ENCODE measurements around the gene TMEM17.

The TMEM17 gene

DNA sequence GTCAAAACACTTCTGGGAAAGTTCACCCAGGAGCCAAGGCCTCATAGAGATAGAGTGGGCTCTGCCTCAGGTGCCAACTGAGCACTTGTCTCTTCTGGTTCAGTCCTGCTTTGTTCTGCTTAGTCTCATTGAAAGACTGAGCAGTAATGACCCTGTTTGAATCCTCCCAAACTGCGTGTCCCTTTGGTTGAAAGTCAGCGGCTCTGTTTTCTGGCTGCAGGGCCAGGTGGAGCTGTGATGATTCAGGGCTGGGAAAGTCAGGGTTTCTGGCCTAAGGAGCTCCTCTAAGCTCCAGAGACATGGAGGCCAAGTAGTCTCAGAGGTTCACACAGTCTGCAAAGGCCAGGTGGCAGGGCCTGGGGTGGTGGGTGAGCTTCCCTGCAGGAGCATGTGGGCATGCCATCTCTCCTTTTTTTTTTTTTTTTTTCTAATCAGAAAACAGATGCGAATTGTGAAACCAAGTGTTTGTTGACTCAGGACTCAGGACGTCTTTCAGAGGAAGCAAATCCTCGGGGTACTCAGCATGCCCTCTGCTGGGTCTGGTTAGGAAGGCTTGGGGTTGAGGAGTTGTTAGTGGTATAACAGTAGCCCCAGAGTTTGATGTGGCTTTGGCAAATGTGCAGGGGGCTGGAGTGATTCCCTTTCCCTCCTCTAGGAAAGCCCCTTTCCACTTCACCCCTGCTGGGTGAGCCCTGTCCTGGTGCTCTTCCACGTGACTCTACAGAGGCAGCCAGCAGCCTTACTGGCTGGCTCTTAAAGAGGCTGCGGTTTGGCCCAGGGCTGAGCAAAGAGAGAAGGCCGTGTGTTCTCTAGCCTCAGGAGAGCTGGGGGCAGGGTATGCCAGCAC, 38.3 kb downstream of the TMEM17 start:
- TF ChIP-seq, protein P1, sequence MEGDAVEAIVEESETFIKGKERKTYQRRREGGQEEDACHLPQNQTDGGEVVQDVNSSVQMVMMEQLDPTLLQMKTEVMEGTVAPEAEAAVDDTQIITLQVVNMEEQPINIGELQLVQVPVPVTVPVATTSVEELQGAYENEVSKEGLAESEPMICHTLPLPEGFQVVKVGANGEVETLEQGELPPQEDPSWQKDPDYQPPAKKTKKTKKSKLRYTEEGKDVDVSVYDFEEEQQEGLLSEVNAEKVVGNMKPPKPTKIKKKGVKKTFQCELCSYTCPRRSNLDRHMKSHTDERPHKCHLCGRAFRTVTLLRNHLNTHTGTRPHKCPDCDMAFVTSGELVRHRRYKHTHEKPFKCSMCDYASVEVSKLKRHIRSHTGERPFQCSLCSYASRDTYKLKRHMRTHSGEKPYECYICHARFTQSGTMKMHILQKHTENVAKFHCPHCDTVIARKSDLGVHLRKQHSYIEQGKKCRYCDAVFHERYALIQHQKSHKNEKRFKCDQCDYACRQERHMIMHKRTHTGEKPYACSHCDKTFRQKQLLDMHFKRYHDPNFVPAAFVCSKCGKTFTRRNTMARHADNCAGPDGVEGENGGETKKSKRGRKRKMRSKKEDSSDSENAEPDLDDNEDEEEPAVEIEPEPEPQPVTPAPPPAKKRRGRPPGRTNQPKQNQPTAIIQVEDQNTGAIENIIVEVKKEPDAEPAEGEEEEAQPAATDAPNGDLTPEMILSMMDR (IDR thresholded peaks at IDR 0.05; ENCODE audit: insufficient read depth, low read depth, low read length, missing control alignments) = no peak
- DNase-seq (ENCODE audit: low read depth) = peak; percentile 14
- H3K4me3 ChIP-seq (ENCODE audit: low read depth, low read length) = no peak overlapping the region

DNA sequence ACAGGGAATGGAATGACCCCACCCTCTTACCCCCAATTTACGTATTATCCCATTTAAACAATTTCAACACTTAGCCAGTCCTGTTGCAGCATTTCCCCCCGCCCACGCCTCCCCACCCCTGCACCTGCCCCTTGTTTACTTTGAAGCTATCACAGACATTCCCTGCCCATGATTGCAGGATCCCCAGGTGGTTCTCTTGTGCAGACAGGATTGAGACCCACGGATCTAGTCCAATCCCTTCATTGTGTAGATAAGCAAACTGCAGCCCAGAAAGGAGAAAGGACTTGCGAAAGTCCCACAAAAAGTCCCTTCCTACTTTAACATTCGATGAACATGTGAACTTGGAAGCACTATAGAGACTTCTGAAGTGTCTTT, 38.9 kb downstream of the TMEM17 start:
- TF ChIP-seq, protein P1 (IDR thresholded peaks at IDR 0.05; ENCODE audit: insufficient read depth, low read depth, low read length, missing control alignments) = no peak
- H3K4me3 ChIP-seq (ENCODE audit: low read depth, low read length) = no peak overlapping the region
- DNase-seq (ENCODE audit: low read depth) = peak; percentile 14

DNA sequence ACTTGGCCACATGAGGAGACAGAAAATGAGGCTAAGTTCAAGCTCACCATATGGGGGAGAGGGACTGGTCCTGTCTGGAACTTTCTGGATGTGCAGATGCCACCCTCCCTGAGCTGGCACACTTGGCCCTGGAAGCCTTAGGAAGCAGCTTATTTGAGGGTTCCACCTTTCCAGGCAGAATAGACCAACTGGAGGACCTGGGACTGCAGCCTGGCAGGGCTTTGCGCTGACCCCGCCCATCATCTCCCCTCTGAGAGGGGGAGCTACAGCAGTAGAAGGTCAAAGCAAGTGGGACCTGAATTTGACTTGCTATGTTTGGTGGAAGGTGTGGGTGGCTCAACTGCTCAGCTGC, 39.5 kb downstream of the TMEM17 start:
- DNase-seq (ENCODE audit: low read depth) = no peak
- H3K4me3 ChIP-seq (ENCODE audit: low read depth, low read length) = no peak overlapping the region
- TF ChIP-seq, protein P1 (IDR thresholded peaks at IDR 0.05; ENCODE audit: insufficient read depth, low read depth, low read length, missing control alignments) = no peak

DNA sequence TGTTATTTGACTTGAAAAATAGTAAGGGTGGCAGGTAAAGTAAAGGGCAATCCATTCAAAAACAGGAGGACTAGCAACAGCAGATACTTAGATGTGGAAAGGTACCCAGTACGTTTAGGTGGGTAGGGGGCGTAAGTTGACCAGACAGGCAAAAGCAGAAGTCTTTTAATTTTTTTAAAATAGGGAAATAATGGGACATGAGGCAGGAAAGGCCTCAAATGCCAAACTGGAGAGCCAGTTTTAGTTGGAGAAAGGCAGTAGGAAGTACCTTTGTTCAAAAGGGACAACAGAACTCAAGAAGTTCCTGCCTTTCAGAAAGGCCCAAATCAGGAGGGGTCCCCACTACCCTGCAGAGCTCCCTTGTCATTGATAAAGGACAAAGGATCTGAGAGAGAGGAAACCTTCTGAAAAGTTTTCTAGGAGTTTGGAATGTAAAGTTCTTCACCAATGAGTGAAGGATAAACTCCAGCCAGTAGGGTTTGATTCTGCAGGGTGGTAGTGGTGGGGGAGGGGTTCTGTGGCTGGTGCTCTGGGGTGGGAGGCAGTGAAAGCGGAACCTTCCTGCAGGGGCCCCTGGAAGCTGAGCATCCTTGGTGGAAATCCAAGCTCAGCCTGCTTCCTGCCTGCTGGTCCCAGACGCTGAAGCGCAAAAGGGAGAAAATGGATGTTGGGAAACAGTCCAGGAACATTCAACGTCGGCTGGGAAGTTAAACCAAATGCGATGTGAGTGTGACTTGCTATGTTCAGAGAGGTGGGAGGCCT, 40.1 kb downstream of the TMEM17 start:
- TF ChIP-seq, protein P1 (IDR thresholded peaks at IDR 0.05; ENCODE audit: insufficient read depth, low read depth, low read length, missing control alignments) = no peak
- no peak for DNase-seq (ENCODE audit: low read depth)

DNA sequence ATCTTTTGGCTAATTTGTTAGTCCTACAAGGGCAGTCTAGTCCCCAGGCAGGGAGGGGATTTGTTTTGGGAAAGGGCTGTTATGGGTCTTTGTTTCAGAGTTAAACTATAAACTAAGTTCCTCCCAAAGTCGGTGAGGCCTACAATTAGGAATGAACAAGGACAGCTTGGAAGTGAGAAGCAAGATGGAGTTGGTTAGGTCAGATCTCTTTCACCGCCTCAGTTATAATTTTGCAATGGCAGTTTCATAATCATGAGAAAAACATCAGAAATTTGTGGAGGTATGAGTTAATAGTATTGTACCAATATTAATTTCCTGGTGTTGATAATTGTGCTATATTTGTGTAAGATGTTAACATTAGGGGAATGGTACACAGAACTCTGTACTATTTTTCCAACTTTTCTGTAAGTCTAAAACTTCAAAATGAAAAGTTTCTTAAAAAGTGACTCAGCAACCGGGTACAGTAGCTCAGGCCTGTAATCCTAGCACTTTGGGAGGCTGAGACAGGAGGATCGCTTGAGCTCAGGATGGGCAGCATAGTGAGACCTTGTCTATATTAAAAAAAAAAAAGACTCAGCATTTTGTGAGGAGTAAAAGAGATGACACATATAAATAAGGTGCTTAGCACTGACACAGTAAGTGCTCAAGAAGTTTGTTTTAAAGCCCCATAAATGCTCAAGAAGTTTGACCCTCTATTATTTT, 40.8 kb downstream of the TMEM17 start:
- DNase-seq (ENCODE audit: low read depth) = no peak
- TF ChIP-seq, protein P1 (IDR thresholded peaks at IDR 0.05; ENCODE audit: insufficient read depth, low read depth, low read length, missing control alignments) = no peak
- H3K4me3 ChIP-seq (ENCODE audit: low read depth, low read length) = no peak overlapping the region

More for the DNA sequence above, 40.1 kb downstream of the TMEM17 start:
- no peak overlapping the region for H3K4me3 ChIP-seq (ENCODE audit: low read depth, low read length)

DNA sequence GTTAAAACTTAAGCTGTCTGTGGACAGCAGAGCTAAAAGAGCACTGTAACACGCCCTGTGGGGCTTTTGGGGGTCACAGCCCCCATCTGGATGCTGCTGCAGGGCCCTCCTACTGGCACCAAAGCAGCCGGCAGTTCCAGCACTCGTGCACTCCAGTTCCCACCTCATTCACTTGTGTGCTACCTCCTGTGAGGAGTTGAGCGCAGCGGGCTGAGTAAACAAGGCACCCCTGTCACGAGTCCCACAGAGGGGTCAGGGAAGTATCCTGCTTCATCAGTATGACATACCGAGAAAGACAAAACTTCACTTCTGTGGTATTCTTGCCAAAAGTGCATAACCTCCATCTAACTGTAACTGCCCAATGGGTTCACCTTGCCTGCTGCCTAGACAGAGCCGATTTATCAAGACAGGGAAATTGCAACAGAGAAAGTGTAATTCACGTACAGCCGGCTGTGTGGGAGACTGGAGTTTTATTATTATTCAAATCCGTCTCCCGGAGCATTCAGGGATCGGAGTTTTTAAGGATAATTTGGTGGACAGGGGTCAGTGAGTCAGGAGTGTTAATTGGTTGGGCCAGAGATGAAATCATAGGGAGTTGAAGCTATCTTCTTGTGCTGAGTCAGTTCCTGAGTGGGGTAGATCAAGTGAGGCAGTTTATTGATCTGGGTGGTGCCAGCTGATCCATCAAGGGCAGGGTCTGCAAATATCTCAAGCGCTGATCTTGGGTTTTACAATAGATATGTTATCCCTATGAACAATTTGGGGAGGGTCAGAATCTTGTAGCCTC, 41.6 kb downstream of the TMEM17 start:
- TF ChIP-seq, protein P1 (IDR thresholded peaks at IDR 0.05; ENCODE audit: insufficient read depth, low read depth, low read length, missing control alignments) = no peak
- DNase-seq (ENCODE audit: low read depth) = no peak
- no peak overlapping the region for H3K4me3 ChIP-seq (ENCODE audit: low read depth, low read length)

Data from GM12865 (cell line).